Motor neuron (in vitro differentiated cells): Measurements from ENCODE around the gene SLC50A1. TPM values are rescaled to one million over a fixed set of nuclear protein-coding genes. Genes with fewer than 3 reads are reported as not detected.
"Not testable (repeated sequence)": the region's sequence is repeated elsewhere in the genome, so short reads cannot be mapped to it uniquely, and the experiment has no call there.

Source experiments
- ATAC-seq, 8 experiments: fragments of 200-7000 bp; cut with Tn5 transposase; replicated peaks in 6 of 8; 2 replicates each; pipeline ENCODE4 v1.8.0; 2021; ENCODE audit warnings: mild to moderate bottlenecking in 8 of 8, moderate library complexity in 8 of 8
- H3K27ac ChIP-seq, 2 donors: fragments of 250-450 bp; sonication (Bioruptor Pico); 2 replicates each; pipeline ENCODE4 v1.9.0; 2021; ENCODE audit warnings: antibody characterized with exemption in 2 of 2, mild to moderate bottlenecking in 2 of 2, moderate library complexity in 1 of 2
- H3K4me1 ChIP-seq, 2 donors: fragments of 250-450 bp; sonication (Bioruptor Pico); replicated peaks in 1 of 2; 2 replicates each; pipeline ENCODE4 v1.6.1; 2021; ENCODE audit warnings: antibody characterized with exemption in 2 of 2, mild to moderate bottlenecking in 2 of 2, moderate library complexity in 1 of 2
- H3K4me3 ChIP-seq, 5 donors: fragments of 250-450 bp; sonication (Bioruptor Pico); 2 replicates each; pipeline ENCODE4 v1.9.0; 2021; ENCODE audit warnings: antibody characterized with exemption in 5 of 5, mild to moderate bottlenecking in 5 of 5, moderate library complexity in 4 of 5
- WGBS, 10 experiments: fragments of 450-650 bp; shearing (Covaris generic); methylation state at CpG; one replicate each; pipeline ENCODE4 v1.0.0; 2022; 5-methylcytosine and 5-hydroxymethylcytosine counted together
- in situ Hi-C, 9 experiments: fragments of 400-800 bp; cut with MboI; loops; one replicate each; pipeline ENCODE4 v1.15.0; 2021; ENCODE audit warnings: low sequenced_read_pairs in 9 of 9, low pct_unique_long_range_greater_than_20kb in 2 of 9; ENCODE audit not compliant: unreplicated experiment in 9 of 9
- total RNA-seq, 8 experiments: library from RNA; unstranded; fragments of 300-600 nt; gene quantifications; 2 replicates each; pipeline versions ENCODE4 v1.2.3 to v1.2.4, GENCODE V29; 2022

SLC50A1 gene
- total RNA-seq, 8 experiments from 2014 or later = 11.7 to 54.8 (median 18.9) TPM

GRCh38 chr1:155155996-155156643, 20.5 kb downstream of the SLC50A1 start:
- in situ Hi-C loops, H3K27ac ChIP-seq, H3K4me3 ChIP-seq, H3K4me1 ChIP-seq: not testable (repeated sequence)
- ATAC-seq = peak in 2 of 8 experiments; percentile 32 to 49
- WGBS, 10 experiments = 11 to 68% (median 37%) methylated on average over 1 to 3 of the region's 3 CpGs

- Histone ChIP-seq H3K4me1 (no peaks in the 10 kb centered on the region), H3K4me3 (no peak overlapping the region), H3K27ac (no peak overlapping the region)
- no peak for ATAC-seq
- 60 to 83% (median 75%) methylated on average over 1 of the region's 1 CpG; no CpG with 5 or more reads in 3 of the 10 experiments for WGBS, 10 experiments
- in situ Hi-C loops = no loop called here
These were observed 23.3 kb downstream of the SLC50A1 start for GRCh38 chr1:155158991-155159390.

- Histone ChIP-seq H3K4me3 (no peak overlapping the region), H3K4me1 (no peaks in the 10 kb centered on the region), H3K27ac (no peak overlapping the region)
- in situ Hi-C loops = loop anchor here in 4 of 9 experiments (10.0 kb wide), 2 partner anchors 55 to 65 kb away; no protein-coding TSS in a partner anchor
- ATAC-seq = no peak
- 19 to 90% (median 78%) methylated on average over 1 to 8 of the region's 8 CpGs; no CpG with 5 or more reads in 3 of the 10 experiments for WGBS, 10 experiments
These were observed 24.5 kb downstream of the SLC50A1 start for GRCh38 chr1:155160128-155160527.

GRCh38 chr1:155162631-155163030, 27.0 kb downstream of the SLC50A1 start:
- H3K4me3 ChIP-seq, ATAC-seq, H3K27ac ChIP-seq: not testable (repeated sequence)
- WGBS, 10 experiments = 70 to 100% (median 100%) methylated on average over 1 to 6 of the region's 6 CpGs; no CpG with 5 or more reads in 1 of the 10 experiments
- peaks cover 10 to 16% of the 10 kb centered on the region in 2 donors for H3K4me1 ChIP-seq
- in situ Hi-C loops = loop anchor here in 4 of 9 experiments (10.0 kb wide), 2 partner anchors 58 to 68 kb away; no protein-coding TSS in a partner anchor

- in situ Hi-C loops = loop anchor here in 4 of 9 experiments (10.0 kb wide), 2 partner anchors 59 to 69 kb away; no protein-coding TSS in a partner anchor
- peaks cover 10 to 17% of the 10 kb centered on the region in 2 donors for H3K4me1 ChIP-seq
- not testable (repeated sequence) for ATAC-seq, H3K27ac ChIP-seq, H3K4me3 ChIP-seq
- WGBS, 10 experiments = 77 to 100% (median 95%) methylated on average over 1 to 4 of the region's 4 CpGs
These were observed 28.1 kb downstream of the SLC50A1 start for GRCh38 chr1:155163785-155164184.

GRCh38 chr1:155164625-155165024, 29.0 kb downstream of the SLC50A1 start:
- in situ Hi-C loops = loop anchor here in 5 of 9 experiments (5.0 to 10.0 kb wide), 3 partner anchors 60 to 72 kb away; no protein-coding TSS in a partner anchor

GRCh38 chr1:155166051-155166470, 30.4 kb downstream of the SLC50A1 start:
- Histone ChIP-seq H3K4me1 (peaks cover 10 to 17% of the 10 kb centered on the region in 2 donors), H3K4me3 (no peak overlapping the region), H3K27ac (peak overlapping the region in 1 of 2 donors; percentile 50)
- 49 to 81% (median 54%) methylated on average over 3 of the region's 8 CpGs; no CpG with 5 or more reads in 7 of the 10 experiments for WGBS, 10 experiments
- in situ Hi-C loops = loop anchor here in 5 of 9 experiments (5.0 to 10.0 kb wide), 3 partner anchors 61 to 74 kb away; no protein-coding TSS in a partner anchor
- ATAC-seq = peak in 3 of 8 experiments; percentile 0 to 9 (median 6)

More at GRCh38 chr1:155164625-155165024, 29.0 kb downstream of the SLC50A1 start:
- not testable (repeated sequence) for H3K27ac ChIP-seq, H3K4me3 ChIP-seq, ATAC-seq
- WGBS, 10 experiments = 70 to 95% (median 89%) methylated on average over 2 to 8 of the region's 11 CpGs; no CpG with 5 or more reads in 4 of the 10 experiments
- H3K4me1 ChIP-seq = peaks cover 10 to 17% of the 10 kb centered on the region in 2 donors

- peak in 7 of 8 experiments; percentile 43 to 81 (median 77) for ATAC-seq
- Histone ChIP-seq H3K4me1 (peaks cover 10 to 17% of the 10 kb centered on the region in 2 donors), H3K27ac (peak overlapping the region; percentile 50 to 69), H3K4me3 (peak overlapping the region in 1 of 5 donors; percentile 7)
- 16 to 50% (median 35%) methylated on average over 1 to 12 of the region's 27 CpGs; no CpG with 5 or more reads in 6 of the 10 experiments for WGBS, 10 experiments
- in situ Hi-C loops = loop anchor here in 5 of 9 experiments (5.0 to 10.0 kb wide), 3 partner anchors 62 to 74 kb away; no protein-coding TSS in a partner anchor
These were observed 31.0 kb downstream of the SLC50A1 start for GRCh38 chr1:155166471-155167165.

- H3K27ac ChIP-seq = peak overlapping the region; percentile 5 to 69
- peak; percentile 61 to 83 (median 70) for ATAC-seq
- in situ Hi-C loops = loop anchor here in 5 of 9 experiments (5.0 to 10.0 kb wide), 3 partner anchors 63 to 75 kb away; no protein-coding TSS in a partner anchor
- WGBS, 10 experiments = 6 to 33% (median 17%) methylated on average over 2 to 14 of the region's 28 CpGs; no CpG with 5 or more reads in 2 of the 10 experiments
- peak overlapping the region in 2 of 5 donors; percentile 7 to 12 for H3K4me3 ChIP-seq
- H3K4me1 ChIP-seq = peaks cover 16 to 21% of the 10 kb centered on the region in 2 donors
These were observed 31.8 kb downstream of the SLC50A1 start for GRCh38 chr1:155167166-155168104.

- in situ Hi-C loops = loop anchor here in 5 of 9 experiments (5.0 to 10.0 kb wide), 3 partner anchors 63 to 76 kb away; no protein-coding TSS in a partner anchor
- not testable (repeated sequence) for H3K27ac ChIP-seq, ATAC-seq, H3K4me3 ChIP-seq
- WGBS, 10 experiments = 8 to 80% (median 54%) methylated on average over 1 to 4 of the region's 4 CpGs; no CpG with 5 or more reads in 5 of the 10 experiments
- H3K4me1 ChIP-seq = peaks cover 16 to 21% of the 10 kb centered on the region in 2 donors
These were observed 32.4 kb downstream of the SLC50A1 start for GRCh38 chr1:155168105-155168445.

GRCh38 chr1:155168456-155169210, 33.0 kb downstream of the SLC50A1 start:
- Histone ChIP-seq H3K4me3 (no peak overlapping the region), H3K27ac (no peak overlapping the region), H3K4me1 (peaks cover 16 to 21% of the 10 kb centered on the region in 2 donors)
- ATAC-seq = no peak
- in situ Hi-C loops = loop anchor here in 5 of 9 experiments (5.0 to 10.0 kb wide), 3 partner anchors 64 to 76 kb away; no protein-coding TSS in a partner anchor
- WGBS, 10 experiments = 53 to 92% (median 85%) methylated on average over 4 to 10 of the region's 10 CpGs; no CpG with 5 or more reads in 2 of the 10 experiments
